Spleen (tissue), 7 donors: ENCODE measurements around the gene ZEB2.

ENCODE experiments used
- POLR2A ChIP-seq, 3 donors: fragments of 450-650 bp; IDR thresholded peaks; one replicate each; pipeline ENCODE4 v1.5.1; 2017; ENCODE audit warnings: antibody characterized with exemption in 3 of 3, mild to moderate bottlenecking in 1 of 3
- POLR2AphosphoS5 ChIP-seq, 3 donors: sonication (generic); formaldehyde crosslinking; IDR thresholded peaks; one replicate each; pipeline ENCODE4 v1.5.1; 2017; ENCODE audit warnings: antibody characterized with exemption in 3 of 3
- TF ChIP-seq, protein P1 (sequence below), 11 experiments: fragments of 200-600 bp in 7 of 11; fragments of 450-650 bp in 4 of 11; sonication (generic) in 4 of 11; IDR thresholded peaks in 8 of 11; conservative IDR thresholded peaks in 3 of 11; 1 replicate in 7 of 11; 2 replicates in 4 of 11; pipeline versions ENCODE4 v1.4.0 to v1.8.0; 2016 to 2021; ENCODE audit warnings: antibody characterized with exemption in 11 of 11, inconsistent platforms in 4 of 11, mild to moderate bottlenecking in 1 of 11
- donor health status: DM: no; HTN: no; CAD: no; lungs with moderate emphysema.
- donor health status: DM: no; HTN: no; CAD: no.
- donor health status: DM: no; HTN: no; CAD: no.

DNA sequence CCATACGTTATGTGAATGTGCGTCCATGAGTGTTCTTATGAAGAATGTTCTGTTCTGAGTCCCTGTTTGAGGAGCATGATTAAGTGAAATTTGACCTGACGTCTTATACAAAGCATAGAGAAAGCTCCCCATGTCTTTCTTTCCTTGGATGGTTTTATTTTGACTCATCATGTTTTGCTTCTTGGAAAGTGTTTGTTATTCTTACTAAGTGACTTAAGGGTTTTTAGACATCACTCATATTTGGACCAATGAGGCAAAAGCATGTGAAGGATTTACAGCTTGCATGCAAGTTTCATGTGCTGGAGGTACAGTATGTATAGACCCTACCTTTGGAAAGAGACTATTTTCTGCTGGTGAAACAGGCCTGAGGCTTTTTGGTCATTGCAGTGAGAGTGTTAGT lies 33.5 kb upstream of the ZEB2 start:
- TF ChIP-seq, protein P1, sequence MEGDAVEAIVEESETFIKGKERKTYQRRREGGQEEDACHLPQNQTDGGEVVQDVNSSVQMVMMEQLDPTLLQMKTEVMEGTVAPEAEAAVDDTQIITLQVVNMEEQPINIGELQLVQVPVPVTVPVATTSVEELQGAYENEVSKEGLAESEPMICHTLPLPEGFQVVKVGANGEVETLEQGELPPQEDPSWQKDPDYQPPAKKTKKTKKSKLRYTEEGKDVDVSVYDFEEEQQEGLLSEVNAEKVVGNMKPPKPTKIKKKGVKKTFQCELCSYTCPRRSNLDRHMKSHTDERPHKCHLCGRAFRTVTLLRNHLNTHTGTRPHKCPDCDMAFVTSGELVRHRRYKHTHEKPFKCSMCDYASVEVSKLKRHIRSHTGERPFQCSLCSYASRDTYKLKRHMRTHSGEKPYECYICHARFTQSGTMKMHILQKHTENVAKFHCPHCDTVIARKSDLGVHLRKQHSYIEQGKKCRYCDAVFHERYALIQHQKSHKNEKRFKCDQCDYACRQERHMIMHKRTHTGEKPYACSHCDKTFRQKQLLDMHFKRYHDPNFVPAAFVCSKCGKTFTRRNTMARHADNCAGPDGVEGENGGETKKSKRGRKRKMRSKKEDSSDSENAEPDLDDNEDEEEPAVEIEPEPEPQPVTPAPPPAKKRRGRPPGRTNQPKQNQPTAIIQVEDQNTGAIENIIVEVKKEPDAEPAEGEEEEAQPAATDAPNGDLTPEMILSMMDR (IDR thresholded peaks at IDR 0.05 in 8 of 11, conservative IDR thresholded peaks at IDR 0.05 in 3 of 11) = no peak
- TF ChIP-seq POLR2AphosphoS5 (IDR thresholded peaks at IDR 0.05) = no peak
- no peak for TF ChIP-seq POLR2A (IDR thresholded peaks at IDR 0.05)
